HEK293 (cell line): ENCODE measurements around the gene VEGFC.

ENCODE experiments used
- CTCF ChIA-PET: fragments of 350-600 bp; formaldehyde crosslinking; extraction: SDS; loops from one replicate; lab custom pipeline; 2021; ENCODE audit warnings: antibody characterized with exemption; lab: Yijun Ruan, JAX
- POLR2A ChIA-PET: fragments of 300-600 bp; formaldehyde crosslinking; extraction: SDS; loops from one replicate; lab custom pipeline; 2020; ENCODE audit warnings: antibody characterized with exemption, inconsistent platforms; lab: Yijun Ruan, JAX
- H3K27ac ChIP-seq: fragments of 200-500 bp; sonication (Bioruptor generic); 2 replicates; pipeline ENCODE4 v1.5.1; 2014; ENCODE audit warnings: low read depth, low read length, control low read depth, inconsistent platforms; ENCODE audit errors: extremely low read depth
- H3K36me3 ChIP-seq, 2 experiments: fragments of 200-500 bp in 1 of 2; sonication (Bioruptor generic) in 1 of 2; 1 replicate in 1 of 2; 2 replicates in 1 of 2; pipeline ENCODE4 v1.5.1; 2014 to 2017; ENCODE audit warnings: inconsistent platforms in 2 of 2, low read length in 2 of 2; ENCODE audit not compliant: control insufficient read depth in 2 of 2, insufficient read depth in 1 of 2
- H3K4me1 ChIP-seq: fragments of 200-500 bp; sonication (Bioruptor generic); 2 replicates; pipeline ENCODE4 v1.5.1; 2014; ENCODE audit warnings: mild to moderate bottlenecking, low read length, inconsistent platforms; ENCODE audit not compliant: control insufficient read depth, insufficient read depth
- H3K4me3 ChIP-seq: 2 replicates; pipeline ENCODE4 v1.5.1; 2011; ENCODE audit warnings: low read depth, mild to moderate bottlenecking, control low read depth, low read length, moderate library complexity
- H3K9me3 ChIP-seq: fragments of 200-500 bp; sonication (Bioruptor generic); 2 replicates; pipeline ENCODE4 v1.5.1; 2014; ENCODE audit warnings: low read depth, low read length, inconsistent platforms; ENCODE audit not compliant: control insufficient read depth, insufficient read depth
- KLF10 ChIP-seq: fragments of 450-650 bp; IDR thresholded peaks from 2 replicates; pipeline ENCODE4 v1.5.1; 2018; ENCODE audit warnings: missing biosample characterization, mild to moderate bottlenecking, missing genetic modification characterization
- MZF1 ChIP-seq: fragments of 450-650 bp; formaldehyde crosslinking; IDR thresholded peaks from 2 replicates; pipeline ENCODE4 v1.5.1; 2017; ENCODE audit warnings: missing biosample characterization, missing genetic modification characterization, borderline replicate concordance
- SALL2 ChIP-seq: fragments of 450-650 bp; formaldehyde crosslinking; IDR thresholded peaks from 2 replicates; pipeline ENCODE4 v1.5.0; 2017; ENCODE audit warnings: missing biosample characterization, mild to moderate bottlenecking, missing genetic modification characterization, borderline replicate concordance
- YY1 ChIP-seq: fragments of 450-650 bp; formaldehyde crosslinking; IDR thresholded peaks from 2 replicates; pipeline ENCODE4 v1.5.1; 2018; ENCODE audit warnings: missing biosample characterization, missing genetic modification characterization
- YY2 ChIP-seq: fragments of 450-650 bp; formaldehyde crosslinking; IDR thresholded peaks from 2 replicates; pipeline ENCODE4 v1.5.1; 2016; ENCODE audit warnings: missing biosample characterization, missing genetic modification characterization
- ZBTB8A ChIP-seq: fragments of 450-650 bp; formaldehyde crosslinking; IDR thresholded peaks from 2 replicates; pipeline ENCODE4 v1.5.1; 2016; ENCODE audit warnings: missing biosample characterization, missing genetic modification characterization
- ZNF140 ChIP-seq: fragments of 450-650 bp; formaldehyde crosslinking; IDR thresholded peaks from 2 replicates; pipeline ENCODE4 v1.5.1; 2016; ENCODE audit warnings: missing biosample characterization, missing genetic modification characterization
- ZNF155 ChIP-seq: fragments of 450-650 bp; formaldehyde crosslinking; IDR thresholded peaks from 2 replicates; pipeline ENCODE4 v1.5.1; 2016; ENCODE audit warnings: missing biosample characterization, missing genetic modification characterization
- ZNF223 ChIP-seq: fragments of 450-650 bp; formaldehyde crosslinking; IDR thresholded peaks from 2 replicates; pipeline ENCODE4 v1.5.1; 2016; ENCODE audit warnings: missing biosample characterization, missing genetic modification characterization
- ZNF24 ChIP-seq: fragments of 450-650 bp; formaldehyde crosslinking; IDR thresholded peaks from 2 replicates; pipeline ENCODE4 v1.5.1; 2016; ENCODE audit warnings: missing biosample characterization, missing genetic modification characterization
- ZNF266 ChIP-seq: fragments of 450-650 bp; formaldehyde crosslinking; IDR thresholded peaks from 2 replicates; pipeline ENCODE4 v1.5.1; 2016; ENCODE audit warnings: missing biosample characterization, missing genetic modification characterization, low read depth
- ZNF274 ChIP-seq, 2 experiments: fragments of 200-500 bp in 1 of 2; fragments of 450-650 bp in 1 of 2; sonication (Bioruptor generic) in 1 of 2; formaldehyde crosslinking in 1 of 2; IDR thresholded peaks; 2 replicates each; pipeline versions ENCODE4 v1.5.1 to v1.6.1; 2014 to 2016; ENCODE audit warnings: borderline replicate concordance in 1 of 2, inconsistent platforms in 1 of 2, low read length in 1 of 2, missing biosample characterization in 1 of 2, missing genetic modification characterization in 1 of 2
- ZNF341 ChIP-seq: fragments of 450-650 bp; formaldehyde crosslinking; IDR thresholded peaks from 2 replicates; pipeline ENCODE4; 2016; ENCODE audit warnings: low read depth, missing biosample characterization, missing genetic modification characterization
- ZNF37A ChIP-seq: fragments of 450-650 bp; IDR thresholded peaks from 2 replicates; pipeline ENCODE4 v1.5.1; 2018; ENCODE audit warnings: missing biosample characterization, missing genetic modification characterization
- ZNF423 ChIP-seq: fragments of 450-650 bp; formaldehyde crosslinking; IDR thresholded peaks from 2 replicates; pipeline ENCODE4 v1.5.1; 2016; ENCODE audit warnings: missing biosample characterization, missing genetic modification characterization
- ZNF529 ChIP-seq: fragments of 450-650 bp; formaldehyde crosslinking; IDR thresholded peaks from 2 replicates; pipeline ENCODE4 v1.5.1; 2017; ENCODE audit warnings: missing genetic modification characterization, missing biosample characterization; ENCODE audit not compliant: insufficient replicate concordance
- ZNF571 ChIP-seq: fragments of 450-650 bp; formaldehyde crosslinking; IDR thresholded peaks from 2 replicates; pipeline ENCODE4 v1.5.0; 2017; ENCODE audit warnings: missing biosample characterization, missing genetic modification characterization
- ZNF747 ChIP-seq: fragments of 450-650 bp; formaldehyde crosslinking; IDR thresholded peaks from 2 replicates; pipeline ENCODE4 v1.5.1; 2016; ENCODE audit warnings: missing biosample characterization, missing genetic modification characterization
- ZNF830 ChIP-seq: fragments of 450-650 bp; IDR thresholded peaks from 2 replicates; pipeline ENCODE4 v1.5.0; 2018; ENCODE audit warnings: missing biosample characterization, missing genetic modification characterization, low read depth, mild to moderate bottlenecking, moderate library complexity
- TF ChIP-seq, protein P1 (sequence below): fragments of 450-650 bp; formaldehyde crosslinking; IDR thresholded peaks from 2 replicates; pipeline ENCODE4 v1.5.1; 2016; ENCODE audit warnings: missing biosample characterization, missing genetic modification characterization, borderline replicate concordance
- TF ChIP-seq, protein P2 (sequence below): fragments of 450-650 bp; formaldehyde crosslinking; IDR thresholded peaks from 2 replicates; pipeline ENCODE4 v1.5.1; 2016; ENCODE audit warnings: missing biosample characterization, missing genetic modification characterization
- TF ChIP-seq, protein P3 (sequence below): fragments of 450-650 bp; formaldehyde crosslinking; IDR thresholded peaks from 2 replicates; pipeline ENCODE4 v1.5.1; 2016; ENCODE audit warnings: missing biosample characterization, missing genetic modification characterization
- TF ChIP-seq, protein P4 (sequence below): fragments of 450-650 bp; formaldehyde crosslinking; IDR thresholded peaks from 2 replicates; pipeline ENCODE4 v1.5.1; 2016; ENCODE audit warnings: missing biosample characterization, missing genetic modification characterization
- TF ChIP-seq, protein P5 (sequence below): fragments of 450-650 bp; formaldehyde crosslinking; IDR thresholded peaks from 2 replicates; pipeline ENCODE4; 2016; ENCODE audit warnings: missing biosample characterization, missing genetic modification characterization
- TF ChIP-seq, protein P6 (sequence below): fragments of 450-650 bp; formaldehyde crosslinking; IDR thresholded peaks from 2 replicates; pipeline ENCODE4 v1.5.1; 2016; ENCODE audit warnings: missing biosample characterization, missing genetic modification characterization

Gene VEGFC

DNA sequence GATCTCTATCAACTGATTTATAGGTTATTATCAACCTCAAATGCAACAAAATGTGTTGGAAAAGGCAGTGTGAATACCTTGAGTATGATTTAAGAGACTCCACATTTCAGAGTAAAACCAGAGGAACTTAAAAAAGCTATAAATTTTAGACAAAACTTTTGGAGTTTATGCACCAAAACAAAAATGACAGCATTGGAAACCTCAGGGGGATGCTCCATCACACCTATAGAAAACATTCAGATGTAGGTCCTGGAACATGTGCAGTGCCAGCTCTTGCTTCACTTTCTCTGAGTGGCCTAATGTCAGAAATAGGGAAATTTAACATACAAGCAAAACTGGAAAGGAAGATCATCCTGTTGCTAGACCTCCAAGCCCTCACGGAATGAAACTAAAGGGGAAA is 5.8 kb upstream of the VEGFC start:
- H3K9me3 ChIP-seq: no peaks in the 10 kb centered on the region
- no peaks in the 10 kb centered on the region for H3K36me3 ChIP-seq
- ChIA-PET POLR2A (no interaction called here), CTCF (no interaction called here)
- no peak for TF ChIP-seq ZNF571 (tag by site-specific recombination)
- no peak for TF ChIP-seq ZNF341
- TF ChIP-seq YY1 (tag by site-specific recombination): no peak
- TF ChIP-seq, protein P1, sequence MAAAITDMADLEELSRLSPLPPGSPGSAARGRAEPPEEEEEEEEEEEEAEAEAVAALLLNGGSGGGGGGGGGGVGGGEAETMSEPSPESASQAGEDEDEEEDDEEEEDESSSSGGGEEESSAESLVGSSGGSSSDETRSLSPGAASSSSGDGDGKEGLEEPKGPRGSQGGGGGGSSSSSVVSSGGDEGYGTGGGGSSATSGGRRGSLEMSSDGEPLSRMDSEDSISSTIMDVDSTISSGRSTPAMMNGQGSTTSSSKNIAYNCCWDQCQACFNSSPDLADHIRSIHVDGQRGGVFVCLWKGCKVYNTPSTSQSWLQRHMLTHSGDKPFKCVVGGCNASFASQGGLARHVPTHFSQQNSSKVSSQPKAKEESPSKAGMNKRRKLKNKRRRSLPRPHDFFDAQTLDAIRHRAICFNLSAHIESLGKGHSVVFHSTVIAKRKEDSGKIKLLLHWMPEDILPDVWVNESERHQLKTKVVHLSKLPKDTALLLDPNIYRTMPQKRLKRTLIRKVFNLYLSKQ (tag by site-specific recombination): no peak
- TF ChIP-seq ZNF24 (tag by site-specific recombination): no peak
- TF ChIP-seq ZNF266: no peak
- no peak for TF ChIP-seq ZBTB8A (tag by site-specific recombination)
- TF ChIP-seq, protein P2, sequence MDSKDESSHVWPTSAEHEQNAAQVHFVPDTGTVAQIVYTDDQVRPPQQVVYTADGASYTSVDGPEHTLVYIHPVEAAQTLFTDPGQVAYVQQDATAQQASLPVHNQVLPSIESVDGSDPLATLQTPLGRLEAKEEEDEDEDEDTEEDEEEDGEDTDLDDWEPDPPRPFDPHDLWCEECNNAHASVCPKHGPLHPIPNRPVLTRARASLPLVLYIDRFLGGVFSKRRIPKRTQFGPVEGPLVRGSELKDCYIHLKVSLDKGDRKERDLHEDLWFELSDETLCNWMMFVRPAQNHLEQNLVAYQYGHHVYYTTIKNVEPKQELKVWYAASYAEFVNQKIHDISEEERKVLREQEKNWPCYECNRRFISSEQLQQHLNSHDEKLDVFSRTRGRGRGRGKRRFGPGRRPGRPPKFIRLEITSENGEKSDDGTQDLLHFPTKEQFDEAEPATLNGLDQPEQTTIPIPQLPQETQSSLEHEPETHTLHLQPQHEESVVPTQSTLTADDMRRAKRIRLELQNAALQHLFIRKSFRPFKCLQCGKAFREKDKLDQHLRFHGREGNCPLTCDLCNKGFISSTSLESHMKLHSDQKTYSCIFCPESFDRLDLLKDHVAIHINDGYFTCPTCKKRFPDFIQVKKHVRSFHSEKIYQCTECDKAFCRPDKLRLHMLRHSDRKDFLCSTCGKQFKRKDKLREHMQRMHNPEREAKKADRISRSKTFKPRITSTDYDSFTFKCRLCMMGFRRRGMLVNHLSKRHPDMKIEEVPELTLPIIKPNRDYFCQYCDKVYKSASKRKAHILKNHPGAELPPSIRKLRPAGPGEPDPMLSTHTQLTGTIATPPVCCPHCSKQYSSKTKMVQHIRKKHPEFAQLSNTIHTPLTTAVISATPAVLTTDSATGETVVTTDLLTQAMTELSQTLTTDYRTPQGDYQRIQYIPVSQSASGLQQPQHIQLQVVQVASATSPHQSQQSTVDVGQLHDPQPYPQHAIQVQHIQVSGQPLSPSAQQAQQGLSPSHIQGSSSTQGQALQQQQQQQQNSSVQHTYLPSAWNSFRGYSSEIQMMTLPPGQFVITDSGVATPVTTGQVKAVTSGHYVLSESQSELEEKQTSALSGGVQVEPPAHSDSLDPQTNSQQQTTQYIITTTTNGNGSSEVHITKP (tag by site-specific recombination): no peak
- TF ChIP-seq, protein P3, sequence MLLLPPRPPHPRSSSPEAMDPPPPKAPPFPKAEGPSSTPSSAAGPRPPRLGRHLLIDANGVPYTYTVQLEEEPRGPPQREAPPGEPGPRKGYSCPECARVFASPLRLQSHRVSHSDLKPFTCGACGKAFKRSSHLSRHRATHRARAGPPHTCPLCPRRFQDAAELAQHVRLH (tag by site-specific recombination): no peak
- no peak for TF ChIP-seq YY2 (tag by site-specific recombination)
- no peak for TF ChIP-seq ZNF155 (tag by site-specific recombination)
- TF ChIP-seq ZNF529 (tag by site-specific recombination): no peak
- TF ChIP-seq, protein P4, sequence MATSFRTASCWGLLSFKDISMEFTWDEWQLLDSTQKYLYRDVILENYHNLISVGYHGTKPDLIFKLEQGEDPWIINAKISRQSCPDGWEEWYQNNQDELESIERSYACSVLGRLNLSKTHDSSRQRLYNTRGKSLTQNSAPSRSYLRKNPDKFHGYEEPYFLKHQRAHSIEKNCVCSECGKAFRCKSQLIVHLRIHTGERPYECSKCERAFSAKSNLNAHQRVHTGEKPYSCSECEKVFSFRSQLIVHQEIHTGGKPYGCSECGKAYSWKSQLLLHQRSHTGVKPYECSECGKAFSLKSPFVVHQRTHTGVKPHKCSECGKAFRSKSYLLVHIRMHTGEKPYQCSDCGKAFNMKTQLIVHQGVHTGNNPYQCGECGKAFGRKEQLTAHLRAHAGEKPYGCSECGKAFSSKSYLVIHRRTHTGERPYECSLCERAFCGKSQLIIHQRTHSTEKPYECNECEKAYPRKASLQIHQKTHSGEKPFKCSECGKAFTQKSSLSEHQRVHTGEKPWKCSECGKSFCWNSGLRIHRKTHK (tag by site-specific recombination): no peak
- H3K4me1 ChIP-seq: no peaks in the 10 kb centered on the region
- H3K27ac ChIP-seq: no peak overlapping the region
- no peak overlapping the region for H3K4me3 ChIP-seq

DNA sequence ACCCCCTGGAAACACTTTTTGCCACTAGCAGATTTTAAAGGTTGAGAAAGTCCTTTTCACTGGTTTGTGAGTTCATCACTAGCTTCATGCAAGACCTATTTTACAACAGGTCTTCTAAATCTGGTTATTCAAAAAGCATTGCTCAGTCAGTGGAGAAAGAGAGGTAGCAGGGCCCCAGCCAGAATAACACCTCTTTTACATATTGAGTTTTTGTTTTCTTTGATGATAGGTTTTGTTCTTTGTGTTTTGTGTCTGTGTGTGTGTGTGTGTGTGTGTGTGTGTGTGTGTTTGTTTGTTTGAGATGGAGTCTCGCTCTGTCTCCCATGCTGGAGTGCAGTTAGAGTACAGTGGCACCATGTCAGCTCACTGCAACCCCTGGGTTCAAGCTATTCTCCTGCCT is 2.7 kb upstream of the VEGFC start:
- Histone ChIP-seq H3K36me3 (no peaks in the 10 kb centered on the region), H3K9me3 (no peaks in the 10 kb centered on the region), H3K4me1 (0 out of 2 replicates have a peak, but pooled peaks cover 3% of the 10 kb centered on the region), H3K4me3 (no peak overlapping the region), H3K27ac (no peak overlapping the region)
- CTCF ChIA-PET: interaction anchor here (0.7 kb wide), 1 partner anchor 416 kb away, joined by 6 read pairs; no protein-coding TSS in a partner anchor
- POLR2A ChIA-PET: no interaction called here
- TF ChIP-seq ZNF274 (IDR thresholded peaks at IDR 0.05; ENCODE audit: low read length) (no peak), ZNF274 (tag by site-specific recombination; IDR thresholded peaks at IDR 0.05; ENCODE audit: borderline replicate concordance) (no peak), KLF10 (tag by site-specific recombination) (no peak), MZF1 (tag by site-specific recombination) (no peak), ZNF747 (no peak), SALL2 (tag by site-specific recombination) (no peak), ZNF830 (tag by site-specific recombination) (no peak), ZNF423 (no peak), ZNF223 (tag by site-specific recombination) (no peak), ZNF140 (tag by site-specific recombination) (no peak), ZBTB8A (tag by site-specific recombination) (no peak), ZNF37A (tag by site-specific recombination) (no peak)
- TF ChIP-seq, protein P5, sequence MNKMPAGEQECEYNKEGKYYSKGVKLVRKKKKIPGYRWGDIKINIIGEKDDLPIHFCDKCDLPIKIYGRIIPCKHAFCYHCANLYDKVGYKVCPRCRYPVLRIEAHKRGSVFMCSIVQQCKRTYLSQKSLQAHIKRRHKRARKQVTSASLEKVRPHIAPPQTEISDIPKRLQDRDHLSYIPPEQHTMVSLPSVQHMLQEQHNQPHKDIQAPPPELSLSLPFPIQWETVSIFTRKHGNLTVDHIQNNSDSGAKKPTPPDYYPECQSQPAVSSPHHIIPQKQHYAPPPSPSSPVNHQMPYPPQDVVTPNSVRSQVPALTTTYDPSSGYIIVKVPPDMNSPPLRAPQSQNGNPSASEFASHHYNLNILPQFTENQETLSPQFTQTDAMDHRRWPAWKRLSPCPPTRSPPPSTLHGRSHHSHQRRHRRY (tag by site-specific recombination): no peak
- TF ChIP-seq, protein P6, sequence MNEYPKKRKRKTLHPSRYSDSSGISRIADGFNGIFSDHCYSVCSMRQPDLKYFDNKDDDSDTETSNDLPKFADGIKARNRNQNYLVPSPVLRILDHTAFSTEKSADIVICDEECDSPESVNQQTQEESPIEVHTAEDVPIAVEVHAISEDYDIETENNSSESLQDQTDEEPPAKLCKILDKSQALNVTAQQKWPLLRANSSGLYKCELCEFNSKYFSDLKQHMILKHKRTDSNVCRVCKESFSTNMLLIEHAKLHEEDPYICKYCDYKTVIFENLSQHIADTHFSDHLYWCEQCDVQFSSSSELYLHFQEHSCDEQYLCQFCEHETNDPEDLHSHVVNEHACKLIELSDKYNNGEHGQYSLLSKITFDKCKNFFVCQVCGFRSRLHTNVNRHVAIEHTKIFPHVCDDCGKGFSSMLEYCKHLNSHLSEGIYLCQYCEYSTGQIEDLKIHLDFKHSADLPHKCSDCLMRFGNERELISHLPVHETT (tag by site-specific recombination): no peak
